GM12872 (cell line): ENCODE measurements around the gene LDB2.

Experiments
- TF ChIP-seq, protein P1 (sequence below): IDR thresholded peaks from 3 replicates; pipeline ENCODE4 v1.5.1; 2011; ENCODE audit warnings: low read depth, mild to moderate bottlenecking, low read length, moderate library complexity; ENCODE audit not compliant: insufficient read depth

LDB2 gene

DNA sequence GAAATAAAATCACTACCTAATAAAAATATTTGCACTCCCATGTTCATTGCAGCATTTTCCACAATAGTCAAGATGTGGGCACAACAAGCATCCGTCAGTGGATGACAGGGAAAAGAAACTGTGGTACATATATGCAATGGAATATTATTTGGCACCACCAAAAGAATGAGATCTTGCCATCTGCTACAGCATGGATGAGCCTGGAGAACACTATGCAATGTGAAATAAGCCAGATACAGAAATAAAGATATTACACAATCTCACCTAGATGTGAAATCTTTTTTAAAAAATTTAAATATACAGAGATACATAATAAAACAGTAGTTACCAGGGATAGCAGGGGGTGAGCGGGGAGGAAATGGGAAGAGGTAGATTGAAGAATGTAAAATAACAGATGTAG lies 44.8 kb downstream of the LDB2 start:
- TF ChIP-seq, protein P1, sequence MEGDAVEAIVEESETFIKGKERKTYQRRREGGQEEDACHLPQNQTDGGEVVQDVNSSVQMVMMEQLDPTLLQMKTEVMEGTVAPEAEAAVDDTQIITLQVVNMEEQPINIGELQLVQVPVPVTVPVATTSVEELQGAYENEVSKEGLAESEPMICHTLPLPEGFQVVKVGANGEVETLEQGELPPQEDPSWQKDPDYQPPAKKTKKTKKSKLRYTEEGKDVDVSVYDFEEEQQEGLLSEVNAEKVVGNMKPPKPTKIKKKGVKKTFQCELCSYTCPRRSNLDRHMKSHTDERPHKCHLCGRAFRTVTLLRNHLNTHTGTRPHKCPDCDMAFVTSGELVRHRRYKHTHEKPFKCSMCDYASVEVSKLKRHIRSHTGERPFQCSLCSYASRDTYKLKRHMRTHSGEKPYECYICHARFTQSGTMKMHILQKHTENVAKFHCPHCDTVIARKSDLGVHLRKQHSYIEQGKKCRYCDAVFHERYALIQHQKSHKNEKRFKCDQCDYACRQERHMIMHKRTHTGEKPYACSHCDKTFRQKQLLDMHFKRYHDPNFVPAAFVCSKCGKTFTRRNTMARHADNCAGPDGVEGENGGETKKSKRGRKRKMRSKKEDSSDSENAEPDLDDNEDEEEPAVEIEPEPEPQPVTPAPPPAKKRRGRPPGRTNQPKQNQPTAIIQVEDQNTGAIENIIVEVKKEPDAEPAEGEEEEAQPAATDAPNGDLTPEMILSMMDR = no peak

DNA sequence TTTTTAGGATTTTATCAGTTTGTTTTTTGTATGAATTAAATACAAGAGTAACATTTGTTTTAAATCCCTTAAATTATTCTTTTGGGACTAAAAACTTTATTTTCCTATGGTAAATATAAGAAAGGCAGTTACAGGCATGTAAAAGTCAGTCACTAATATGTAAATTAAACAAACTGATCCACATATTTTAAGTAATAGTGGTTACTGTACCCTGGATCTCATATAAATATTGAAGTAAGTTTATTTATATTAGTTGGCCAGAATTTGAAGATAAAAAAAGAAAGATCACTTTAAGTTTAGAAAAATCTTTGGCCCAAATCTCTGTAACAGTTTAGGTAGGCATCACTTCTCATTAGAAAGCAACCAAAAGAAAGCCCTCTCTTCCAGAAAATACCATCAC lies 45.8 kb downstream of the LDB2 start:
- TF ChIP-seq, protein P1 = no peak

DNA sequence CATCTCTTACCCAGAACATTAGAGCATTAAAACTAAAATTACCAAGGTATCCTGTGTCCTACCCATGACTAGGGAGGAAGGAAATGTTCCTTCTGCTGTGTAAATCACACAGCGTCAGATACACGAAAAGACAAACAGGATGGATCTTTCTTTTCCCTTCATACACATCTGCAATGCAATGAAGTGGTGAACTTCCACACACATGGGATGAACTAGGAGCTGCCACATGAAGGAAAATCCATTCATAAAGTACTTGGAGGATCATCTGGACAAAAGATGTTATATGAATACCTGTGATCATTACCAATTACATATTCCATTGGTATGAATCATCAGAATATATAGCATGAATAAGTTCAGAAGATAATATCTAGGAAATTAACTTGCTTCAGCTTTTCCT lies 46.2 kb downstream of the LDB2 start:
- TF ChIP-seq, protein P1 = no peak

DNA sequence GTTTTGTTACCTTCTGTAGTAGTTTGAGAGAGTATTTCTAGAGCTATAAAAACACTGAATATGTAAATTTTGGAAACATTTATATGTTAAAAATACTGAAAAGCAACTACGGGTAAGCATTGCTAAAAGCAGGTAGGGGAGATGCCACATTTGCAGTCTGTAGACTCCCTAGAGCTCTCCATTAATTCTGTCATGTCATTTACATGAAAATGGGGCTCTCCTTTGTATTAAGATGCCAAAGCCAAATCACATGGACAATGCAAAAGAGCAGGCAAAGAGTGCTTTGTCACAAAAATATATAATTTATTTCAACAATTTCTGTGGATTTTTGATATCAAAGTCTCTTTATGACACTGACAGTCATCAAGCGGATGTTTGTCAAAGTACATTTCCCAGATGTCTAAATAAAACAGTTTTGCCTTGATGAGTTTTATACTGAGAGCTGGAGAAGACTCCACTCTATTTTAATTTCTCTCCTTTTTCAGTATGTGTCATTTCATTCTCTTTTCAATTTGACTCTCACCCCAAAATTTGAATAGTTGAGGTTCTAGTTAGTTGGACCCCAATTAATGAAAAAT lies 51.8 kb downstream of the LDB2 start:
- TF ChIP-seq, protein P1 = no peak

DNA sequence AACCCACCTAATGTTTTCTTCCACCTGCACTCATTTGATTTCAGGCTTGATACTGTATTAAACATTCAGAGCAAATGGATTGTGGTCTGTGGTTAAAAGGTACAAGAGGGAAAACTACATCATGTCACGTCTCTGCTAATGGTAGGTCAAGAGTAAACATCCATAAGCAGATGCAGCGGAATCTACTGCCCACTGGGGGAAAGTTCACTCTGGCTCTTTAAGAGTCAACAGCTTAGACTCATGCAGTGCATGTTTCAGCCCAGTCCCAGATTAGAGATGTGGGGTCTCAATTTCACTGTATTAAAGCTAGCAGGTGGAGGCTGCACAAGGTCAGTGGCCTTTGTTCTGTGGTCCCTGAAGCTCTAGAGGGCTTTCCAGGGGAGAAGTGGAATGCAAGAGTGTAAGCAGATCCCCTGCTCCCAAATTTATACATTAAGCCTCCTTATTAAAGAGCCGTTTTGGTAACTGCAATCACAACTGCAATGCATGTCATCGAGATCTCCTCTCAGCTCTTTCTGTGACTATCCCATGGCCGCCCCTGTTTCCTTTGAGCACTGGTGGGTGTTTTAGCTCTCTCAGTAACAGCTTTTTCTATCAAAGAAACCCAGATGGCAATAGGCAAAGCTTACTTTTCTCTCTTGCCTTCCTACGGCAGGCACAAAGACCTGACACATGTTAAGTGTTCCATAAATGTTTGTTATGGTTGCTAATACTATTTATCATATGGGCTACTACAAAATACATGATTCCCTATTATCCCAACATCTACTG lies 53.4 kb downstream of the LDB2 start:
- TF ChIP-seq, protein P1 = no peak

DNA sequence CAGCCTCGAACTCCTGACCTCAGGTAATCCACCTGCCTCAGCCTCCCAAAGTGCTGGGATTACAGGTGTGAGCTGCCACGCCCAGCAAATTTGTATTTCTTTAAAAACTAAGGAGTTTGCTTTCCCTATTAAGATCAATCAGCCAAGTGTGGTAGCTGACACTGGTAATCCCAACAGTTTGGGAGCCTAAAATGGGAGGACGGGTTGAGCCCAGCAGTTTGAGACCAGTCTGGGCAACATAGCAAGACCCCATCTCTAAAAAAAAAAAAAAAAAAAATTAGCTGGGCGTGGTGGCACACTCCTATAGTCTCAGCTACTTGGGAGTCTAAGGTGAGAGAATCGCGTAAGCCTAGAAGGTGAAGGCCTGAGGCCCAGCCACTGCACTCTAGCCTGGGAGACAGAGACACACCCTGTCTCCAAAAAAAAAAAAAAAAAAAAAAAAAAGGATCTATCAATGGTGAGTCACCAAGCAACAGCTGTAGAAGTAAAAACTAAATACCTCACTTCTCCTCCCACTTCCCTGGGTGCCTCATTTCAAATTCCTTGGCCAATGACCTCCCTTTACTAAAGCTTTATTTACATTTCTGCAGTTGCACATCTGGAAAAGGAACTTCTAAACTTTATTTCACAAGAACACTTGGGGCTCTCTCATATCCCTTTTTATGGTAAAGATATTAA lies 54.5 kb downstream of the LDB2 start:
- TF ChIP-seq, protein P1 = no peak

DNA sequence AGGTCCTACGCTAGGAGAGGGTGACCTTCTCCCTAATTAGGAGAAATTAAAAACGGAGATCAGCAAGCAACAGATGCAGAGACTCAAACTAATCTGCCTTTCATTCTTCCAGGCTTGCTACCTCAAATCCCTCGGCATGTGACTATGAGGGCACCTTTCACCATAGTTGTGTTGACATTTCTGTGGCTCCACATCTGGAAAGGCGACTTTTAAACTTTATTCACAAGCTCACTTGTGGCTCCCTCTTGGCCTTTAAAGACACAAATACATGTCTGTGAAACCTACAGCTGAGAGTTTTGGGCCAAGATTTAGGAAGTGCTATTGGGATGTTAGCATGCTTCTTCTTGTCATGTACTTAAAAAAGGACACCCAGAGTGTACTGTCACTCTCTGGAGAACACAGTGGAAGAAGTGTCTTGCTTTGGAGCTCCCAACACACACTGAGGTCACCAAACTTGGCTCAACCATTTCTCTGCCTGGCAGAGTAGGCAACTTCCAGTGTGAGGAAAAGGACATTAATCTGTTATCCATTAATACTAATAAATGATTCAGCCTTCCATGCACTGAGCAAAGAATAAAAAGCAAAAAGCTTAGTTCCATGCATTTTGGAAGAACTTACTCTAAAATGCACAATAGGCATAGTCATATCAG lies 60.1 kb downstream of the LDB2 start:
- TF ChIP-seq, protein P1 = no peak
